HG03060 (cell line): ENCODE measurements around the gene C1orf174.

Source experiments
- ATAC-seq: cut with Tn5 transposase; IDR thresholded peaks from one replicate; pipeline ENCODE4 v1.9.1; 2021; ENCODE audit warnings: low read depth, moderate number of reproducible peaks; ENCODE audit not compliant: unreplicated experiment

Gene C1orf174

DNA sequence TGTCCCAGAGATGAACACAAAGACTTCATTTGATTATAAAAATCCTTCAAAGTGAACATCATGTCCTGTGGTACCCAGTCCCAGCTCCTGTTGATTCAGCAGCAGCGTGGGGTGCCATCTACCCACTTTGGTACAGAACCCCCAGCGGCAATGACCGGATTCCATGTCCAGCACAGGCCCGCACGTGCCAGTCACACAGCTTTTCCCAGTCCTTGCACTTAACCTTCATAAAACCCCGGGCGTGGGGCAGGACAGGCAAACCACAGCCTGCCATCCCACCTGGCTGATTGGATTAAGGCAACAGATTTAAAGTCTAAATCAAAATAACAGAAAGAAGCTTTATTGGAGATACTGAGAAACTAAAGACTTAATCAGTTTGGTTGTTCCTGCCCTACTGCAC, 58.6 kb downstream of the C1orf174 start:
- ATAC-seq = no peak
